GM10266 (cell line): ENCODE data around the gene AEBP1.

Experiments
- DNase-seq: peaks from one replicate; pipeline ENCODE4 v3.0.0; 2012; ENCODE audit errors: extremely low spot score
- TF ChIP-seq, protein P1 (sequence below): IDR thresholded peaks from 2 replicates; pipeline ENCODE4 v1.5.1; 2012; ENCODE audit warnings: mild to moderate bottlenecking, low read depth; ENCODE audit not compliant: control insufficient read depth, insufficient read depth; ENCODE audit errors: missing control alignments

Gene AEBP1

DNA sequence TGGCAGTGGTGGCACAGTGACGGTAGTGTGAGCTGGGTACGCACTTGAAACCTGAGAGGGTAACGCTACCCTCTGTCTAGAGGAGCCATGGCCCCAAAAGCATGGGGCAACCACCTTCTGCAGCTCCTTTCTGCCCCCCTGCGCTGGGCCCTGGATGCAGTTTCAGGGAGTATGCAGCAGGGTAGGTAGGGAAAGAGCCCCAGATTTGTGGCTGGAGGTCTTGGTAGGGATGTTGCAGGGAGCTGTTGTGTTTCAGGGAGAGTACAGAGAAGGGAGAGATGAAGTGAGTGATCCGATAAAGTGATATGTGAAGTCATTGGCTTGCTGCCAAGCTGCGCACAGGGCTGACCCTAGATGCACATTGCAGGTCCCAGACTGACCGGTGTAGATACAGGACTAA is 36.1 kb upstream of the AEBP1 start:
- TF ChIP-seq, protein P1, sequence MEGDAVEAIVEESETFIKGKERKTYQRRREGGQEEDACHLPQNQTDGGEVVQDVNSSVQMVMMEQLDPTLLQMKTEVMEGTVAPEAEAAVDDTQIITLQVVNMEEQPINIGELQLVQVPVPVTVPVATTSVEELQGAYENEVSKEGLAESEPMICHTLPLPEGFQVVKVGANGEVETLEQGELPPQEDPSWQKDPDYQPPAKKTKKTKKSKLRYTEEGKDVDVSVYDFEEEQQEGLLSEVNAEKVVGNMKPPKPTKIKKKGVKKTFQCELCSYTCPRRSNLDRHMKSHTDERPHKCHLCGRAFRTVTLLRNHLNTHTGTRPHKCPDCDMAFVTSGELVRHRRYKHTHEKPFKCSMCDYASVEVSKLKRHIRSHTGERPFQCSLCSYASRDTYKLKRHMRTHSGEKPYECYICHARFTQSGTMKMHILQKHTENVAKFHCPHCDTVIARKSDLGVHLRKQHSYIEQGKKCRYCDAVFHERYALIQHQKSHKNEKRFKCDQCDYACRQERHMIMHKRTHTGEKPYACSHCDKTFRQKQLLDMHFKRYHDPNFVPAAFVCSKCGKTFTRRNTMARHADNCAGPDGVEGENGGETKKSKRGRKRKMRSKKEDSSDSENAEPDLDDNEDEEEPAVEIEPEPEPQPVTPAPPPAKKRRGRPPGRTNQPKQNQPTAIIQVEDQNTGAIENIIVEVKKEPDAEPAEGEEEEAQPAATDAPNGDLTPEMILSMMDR = no peak
- no peak for DNase-seq

DNA sequence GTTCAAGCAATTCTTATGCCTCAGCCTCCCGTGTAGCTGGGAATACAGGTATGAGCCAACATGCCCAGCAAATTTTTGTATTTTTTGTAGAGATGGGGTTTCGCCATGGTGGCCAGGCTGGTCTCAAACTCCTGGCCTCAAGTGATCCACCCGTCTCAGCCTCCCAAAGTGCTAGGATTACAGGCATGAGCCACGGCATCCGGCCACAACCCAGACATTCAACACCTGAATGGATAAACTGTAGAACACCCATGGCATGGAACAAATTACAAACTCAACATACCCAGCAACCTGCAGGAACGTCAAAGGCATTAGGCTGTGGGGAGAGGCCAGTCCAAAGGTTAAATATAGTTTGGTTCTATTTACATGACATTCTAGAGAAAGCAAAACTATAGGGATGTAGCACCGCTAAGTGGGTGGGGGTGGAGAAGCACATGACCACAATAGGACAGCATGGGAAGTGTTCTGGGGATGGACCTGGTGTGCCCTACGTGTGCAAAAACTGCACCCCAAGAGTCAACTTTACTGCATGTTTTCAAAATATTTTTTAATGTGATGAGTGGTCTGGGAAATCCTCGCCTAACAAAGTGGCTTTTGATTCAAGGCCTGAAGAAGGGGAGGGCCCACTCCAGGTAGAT is 32.3 kb upstream of the AEBP1 start:
- TF ChIP-seq, protein P1 = no peak
- DNase-seq = no peak

DNA sequence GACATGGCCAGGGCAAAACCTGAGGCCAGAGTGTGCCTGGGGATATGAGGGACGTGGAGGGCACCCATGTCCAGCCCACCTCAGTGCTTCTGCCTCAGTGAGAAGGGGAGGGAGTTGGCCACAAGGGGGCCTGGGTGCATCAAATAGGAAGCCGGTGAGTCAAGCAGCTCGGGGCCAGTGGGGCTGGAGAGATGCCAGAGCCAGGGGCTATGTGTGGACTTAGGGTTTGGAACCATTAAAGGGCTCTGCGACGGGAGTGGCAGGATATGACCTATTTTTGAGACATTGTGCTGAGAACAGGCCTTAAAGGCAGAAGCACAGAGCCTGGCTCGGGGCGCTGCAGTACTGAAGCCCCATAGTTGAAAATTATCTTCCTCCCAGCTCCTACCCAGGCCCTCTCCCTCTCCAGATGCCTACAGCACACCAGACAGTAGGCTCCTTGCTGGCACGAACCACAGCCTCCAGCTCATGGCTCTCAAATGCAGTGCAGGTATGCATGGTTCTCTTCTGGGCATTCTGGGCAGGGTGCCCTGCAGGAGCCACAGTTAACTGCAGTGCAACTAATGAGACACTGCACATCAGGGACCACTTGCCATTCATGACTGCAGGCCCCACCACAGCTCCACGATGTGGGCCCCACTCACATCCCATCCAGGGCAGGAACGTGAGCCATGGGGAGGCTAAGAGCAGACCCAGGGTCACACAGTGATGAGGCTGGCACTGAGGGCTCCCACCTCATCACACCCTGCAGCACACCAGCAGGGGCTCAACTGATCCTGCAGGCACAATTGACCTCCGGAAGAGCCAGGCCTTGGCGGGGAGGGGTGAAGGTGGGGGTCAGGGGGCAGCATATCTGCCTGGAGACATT is 31.5 kb upstream of the AEBP1 start:
- TF ChIP-seq, protein P1 = peak; percentile 48
- DNase-seq = peak; percentile 53

DNA sequence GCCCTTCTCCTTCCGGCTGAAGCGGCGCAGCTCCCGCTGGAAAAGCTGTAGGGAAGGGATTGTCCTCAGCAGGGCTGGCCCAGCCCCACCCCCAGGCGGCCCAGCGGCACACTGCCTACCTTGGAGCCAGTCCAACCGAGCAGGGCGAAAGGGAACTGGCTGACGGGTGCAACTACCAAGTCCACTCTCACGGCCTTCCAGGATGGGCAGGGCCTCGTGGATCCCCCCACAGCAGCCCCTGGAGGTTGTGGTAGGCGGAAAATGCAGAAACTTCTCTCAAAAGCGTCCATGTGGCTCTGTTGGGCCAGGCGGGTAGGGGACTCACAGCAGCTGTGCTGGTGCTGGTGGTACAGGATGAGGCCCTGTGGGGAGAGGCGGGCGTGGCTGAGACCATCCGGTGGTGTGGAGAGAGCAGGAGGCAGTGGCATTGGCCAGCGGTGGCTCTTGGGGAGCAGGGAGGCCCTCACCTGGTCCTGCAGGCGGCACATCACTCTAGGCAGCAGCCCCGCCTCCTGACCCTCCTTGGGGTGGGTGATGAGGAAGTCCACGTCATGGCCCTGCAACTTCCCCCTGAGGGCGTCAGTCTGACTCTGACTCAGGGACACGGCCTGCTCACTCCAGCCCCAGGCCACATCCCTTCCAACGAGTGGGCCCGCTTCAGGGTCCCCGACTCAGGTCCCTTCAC is 30.3 kb upstream of the AEBP1 start:
- TF ChIP-seq, protein P1 = no peak
- peak; percentile 64 for DNase-seq

DNA sequence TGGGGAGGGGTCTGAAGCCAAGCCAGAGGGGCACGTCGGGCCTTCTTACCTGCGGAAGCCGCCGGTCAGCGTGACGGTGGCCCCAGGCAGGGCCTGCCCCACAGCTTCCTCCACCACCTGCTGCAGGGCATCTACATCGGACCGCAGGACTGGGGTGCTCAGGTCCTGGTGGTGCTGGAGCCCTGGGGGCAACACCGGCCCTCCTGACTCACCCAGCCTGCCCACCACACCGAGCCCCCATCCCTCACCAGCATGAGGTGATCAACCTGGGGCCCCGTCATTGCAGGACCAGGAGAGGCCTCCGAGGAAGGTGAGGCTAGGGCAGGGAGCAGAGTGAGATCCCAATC is 29.8 kb upstream of the AEBP1 start:
- TF ChIP-seq, protein P1 = no peak
- DNase-seq = no peak

DNA sequence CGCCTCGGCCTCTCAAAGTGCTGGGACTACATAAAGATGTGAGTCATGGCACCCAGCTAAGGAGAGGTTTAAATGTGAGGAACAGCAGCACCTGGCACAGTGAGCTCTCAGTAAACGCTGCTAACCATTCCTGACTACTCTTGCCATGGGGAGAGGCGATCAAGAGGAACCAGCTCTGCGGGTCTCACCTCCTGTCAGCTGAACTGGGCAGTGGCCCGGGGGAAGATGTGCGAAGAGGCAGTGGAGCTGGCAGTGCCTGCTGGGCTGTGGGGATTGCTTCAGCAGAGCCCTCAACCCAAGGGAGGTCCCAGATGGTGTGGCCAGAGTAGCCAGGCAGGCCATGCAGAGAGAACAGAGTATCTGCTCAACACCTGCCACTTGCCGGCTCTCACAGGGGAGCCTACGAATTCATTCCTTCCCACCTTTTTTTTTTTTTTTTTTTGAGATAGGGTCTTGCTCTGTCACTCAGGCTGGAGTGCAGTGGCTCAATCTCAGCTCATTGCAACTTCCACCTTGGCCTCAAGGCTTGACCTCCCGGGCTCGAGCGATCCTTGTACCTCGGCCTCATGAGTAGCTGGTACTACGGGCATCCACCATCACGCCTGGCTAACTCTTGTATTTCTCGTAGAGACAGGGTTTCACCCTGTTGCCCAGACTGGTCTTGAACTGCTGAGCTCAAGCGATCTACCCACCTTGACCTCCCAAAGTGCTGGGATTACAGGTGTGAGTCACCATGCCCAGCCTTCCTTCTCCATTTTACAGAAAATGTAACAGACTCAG is 28.7 kb upstream of the AEBP1 start:
- DNase-seq = no peak

More for the DNA sequence above, 28.7 kb upstream of the AEBP1 start:
- TF ChIP-seq, protein P1 = no peak
